NCI-H2081 (cell line): ENCODE measurements around the gene DLGAP3.
"Not testable (repeated sequence)": the region's sequence is repeated elsewhere in the genome, so short reads cannot be mapped to it uniquely, and the experiment has no call there.

Source experiments
- DNase-seq, 2 experiments: peaks; one replicate each; lab custom pipeline; 2025; lab: John Stamatoyannopoulos, UW

Gene DLGAP3, protein sequence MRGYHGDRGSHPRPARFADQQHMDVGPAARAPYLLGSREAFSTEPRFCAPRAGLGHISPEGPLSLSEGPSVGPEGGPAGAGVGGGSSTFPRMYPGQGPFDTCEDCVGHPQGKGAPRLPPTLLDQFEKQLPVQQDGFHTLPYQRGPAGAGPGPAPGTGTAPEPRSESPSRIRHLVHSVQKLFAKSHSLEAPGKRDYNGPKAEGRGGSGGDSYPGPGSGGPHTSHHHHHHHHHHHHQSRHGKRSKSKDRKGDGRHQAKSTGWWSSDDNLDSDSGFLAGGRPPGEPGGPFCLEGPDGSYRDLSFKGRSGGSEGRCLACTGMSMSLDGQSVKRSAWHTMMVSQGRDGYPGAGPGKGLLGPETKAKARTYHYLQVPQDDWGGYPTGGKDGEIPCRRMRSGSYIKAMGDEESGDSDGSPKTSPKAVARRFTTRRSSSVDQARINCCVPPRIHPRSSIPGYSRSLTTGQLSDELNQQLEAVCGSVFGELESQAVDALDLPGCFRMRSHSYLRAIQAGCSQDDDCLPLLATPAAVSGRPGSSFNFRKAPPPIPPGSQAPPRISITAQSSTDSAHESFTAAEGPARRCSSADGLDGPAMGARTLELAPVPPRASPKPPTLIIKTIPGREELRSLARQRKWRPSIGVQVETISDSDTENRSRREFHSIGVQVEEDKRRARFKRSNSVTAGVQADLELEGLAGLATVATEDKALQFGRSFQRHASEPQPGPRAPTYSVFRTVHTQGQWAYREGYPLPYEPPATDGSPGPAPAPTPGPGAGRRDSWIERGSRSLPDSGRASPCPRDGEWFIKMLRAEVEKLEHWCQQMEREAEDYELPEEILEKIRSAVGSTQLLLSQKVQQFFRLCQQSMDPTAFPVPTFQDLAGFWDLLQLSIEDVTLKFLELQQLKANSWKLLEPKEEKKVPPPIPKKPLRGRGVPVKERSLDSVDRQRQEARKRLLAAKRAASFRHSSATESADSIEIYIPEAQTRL

DNA sequence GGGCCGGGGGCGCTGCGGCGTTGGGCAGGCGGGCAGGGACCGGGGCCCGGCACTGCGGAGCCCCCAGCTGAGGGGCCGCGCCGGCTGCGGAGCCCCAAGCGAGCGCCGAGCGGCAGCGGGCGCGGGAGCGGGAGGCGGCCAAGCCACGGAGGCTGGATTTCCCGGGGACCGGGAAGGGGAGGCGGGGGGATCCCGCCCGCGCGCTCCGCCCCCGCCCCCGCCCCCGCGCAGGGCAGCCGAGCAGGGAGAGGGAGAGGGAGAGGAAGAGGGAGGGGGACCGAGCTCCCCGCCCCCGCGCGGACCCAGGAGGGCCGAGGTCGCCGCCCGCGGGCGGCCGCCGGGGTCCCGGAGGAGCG lies at the start of gene DLGAP3:
Gene DLGAP3 (minus strand): TSS at position 154 of the 356 bp plus-strand sequence. CDS start 24,267 bp downstream, outside the sequence.
- peak; percentile 53 to 69 for DNase-seq

DNA sequence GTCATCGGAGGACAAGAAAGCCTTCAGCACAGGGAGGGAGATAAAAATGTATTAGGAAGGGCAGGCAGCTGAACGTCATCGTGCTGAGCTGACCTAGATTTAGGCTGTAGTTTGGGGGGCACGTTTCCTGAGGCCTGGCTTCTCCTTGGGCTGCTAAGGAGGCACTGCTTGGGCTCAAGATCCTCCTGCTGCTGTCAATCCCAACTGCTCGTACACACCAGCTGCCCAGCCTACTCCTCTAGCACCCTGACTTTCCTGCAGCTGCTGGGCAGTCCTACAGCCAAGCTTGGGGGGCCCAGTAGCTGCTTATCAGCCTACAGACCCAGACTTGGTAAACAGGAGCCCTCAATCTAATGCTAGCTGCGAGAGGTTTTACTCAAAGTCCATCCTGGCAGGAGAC lies 49.5 kb upstream of the DLGAP3 start:
- no peak for DNase-seq

DNA sequence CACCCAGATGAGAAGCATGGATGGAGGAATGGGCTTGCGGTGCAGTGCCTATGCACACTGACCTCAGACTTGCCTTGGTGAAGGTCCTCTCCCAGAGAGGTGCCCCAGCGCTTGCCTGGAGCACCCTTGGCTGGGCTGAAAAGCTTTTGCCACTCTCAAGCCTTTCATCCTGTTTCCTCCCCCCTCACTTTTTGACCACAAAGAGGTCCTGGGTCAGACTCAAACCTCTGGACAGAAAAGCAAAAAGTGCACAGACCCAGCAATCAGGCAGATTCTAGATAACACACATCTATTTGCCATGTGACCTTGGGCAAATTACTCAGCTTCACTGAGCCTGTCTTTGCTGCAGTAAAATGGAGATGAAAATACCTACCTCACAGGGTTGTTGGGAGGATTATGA lies 48.4 kb upstream of the DLGAP3 start:
- DNase-seq: no peak

DNA sequence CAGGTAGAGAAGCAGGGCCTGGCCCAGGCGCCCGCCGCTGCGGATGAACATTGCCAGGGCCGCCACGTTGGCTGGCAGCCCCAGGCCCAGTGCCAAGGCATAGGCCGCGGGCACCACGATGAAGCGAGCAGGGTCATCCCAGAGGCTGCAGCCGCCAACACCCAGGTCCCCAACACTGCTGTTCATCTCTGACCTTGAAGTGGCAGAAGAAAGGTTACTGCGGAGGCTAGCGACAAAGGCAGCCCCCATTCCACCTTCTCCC lies 47.7 kb upstream of the DLGAP3 start:
- no peak for DNase-seq

DNA sequence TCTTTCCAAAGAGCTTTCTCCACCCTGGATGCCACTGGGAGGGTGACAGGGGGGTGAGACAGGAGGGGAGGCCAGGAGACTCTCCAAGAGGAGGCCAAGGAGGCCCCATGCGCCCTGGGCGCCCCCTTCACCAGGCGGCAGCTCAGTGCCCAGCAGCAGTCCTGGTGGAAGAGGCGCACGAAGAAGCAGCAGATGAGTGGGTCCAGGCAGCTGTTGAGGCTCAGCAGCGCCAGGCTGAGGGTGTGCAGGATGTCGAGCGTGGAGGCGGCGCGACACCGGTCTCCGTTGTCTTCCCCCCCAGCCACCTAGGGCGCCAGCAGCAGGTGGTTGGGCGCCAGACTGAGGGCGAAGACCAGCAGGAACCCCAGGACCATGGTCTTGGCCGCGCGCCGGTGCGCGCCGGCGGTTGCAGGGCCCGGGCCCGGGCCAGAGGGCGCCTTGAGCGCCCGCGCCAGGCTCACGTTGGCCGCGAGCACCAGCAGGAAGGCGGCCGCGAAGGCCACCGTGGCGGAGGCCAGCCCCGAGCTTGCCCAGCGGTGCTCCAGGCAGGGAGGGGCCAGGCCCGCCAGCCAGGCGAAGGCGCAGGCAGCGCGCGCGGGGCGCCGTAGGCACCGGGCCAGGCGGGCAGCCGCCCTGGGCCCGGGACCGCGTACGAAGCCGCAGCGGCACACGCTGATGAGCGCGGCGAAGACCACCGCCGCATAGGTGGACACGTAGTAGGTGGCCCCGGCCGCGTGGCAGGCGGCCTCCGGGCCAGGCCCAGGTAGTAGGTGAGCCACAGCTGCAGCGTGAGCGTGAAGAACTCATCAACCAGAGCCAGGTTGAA lies 47.1 kb upstream of the DLGAP3 start:
- DNase-seq: no peak

DNA sequence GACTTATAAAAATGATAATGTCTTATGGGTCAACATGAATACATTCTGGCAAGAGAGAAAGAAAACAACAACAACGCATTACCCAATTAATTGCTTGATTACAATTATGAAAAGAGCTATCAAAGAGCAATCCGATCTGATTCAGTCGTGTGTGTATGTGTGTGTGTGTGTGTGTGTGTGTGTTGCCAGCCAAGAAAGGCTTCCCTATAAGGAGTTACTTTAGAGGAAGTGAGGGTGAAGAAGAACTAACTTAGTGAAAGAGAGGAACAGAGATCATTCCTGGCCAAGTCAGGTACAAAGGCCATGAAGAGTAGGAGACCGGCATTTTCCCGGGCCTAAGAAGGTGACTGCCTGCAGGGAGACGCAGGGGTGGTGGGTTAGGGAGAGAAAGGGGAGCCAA lies 46.3 kb upstream of the DLGAP3 start:
- DNase-seq: no peak

DNA sequence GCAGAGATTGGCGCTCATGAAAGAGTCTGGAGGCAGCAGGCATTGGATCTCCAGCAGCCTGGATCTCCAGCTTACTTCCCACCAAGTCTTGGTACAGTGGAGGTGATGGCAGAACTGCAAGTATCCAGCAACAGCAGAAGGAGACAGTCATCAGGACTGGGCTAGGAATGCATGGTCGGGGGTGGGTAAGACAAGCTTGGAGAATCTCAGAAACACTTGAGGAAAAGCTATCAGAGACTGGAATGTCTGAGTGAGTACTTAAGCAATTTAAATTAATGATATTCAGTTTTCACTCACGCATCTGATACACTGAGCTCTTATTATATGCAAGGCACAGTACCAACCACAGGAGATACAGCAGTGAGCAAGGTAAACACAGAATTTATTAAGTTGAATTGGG lies 45.9 kb upstream of the DLGAP3 start:
- no peak for DNase-seq

DNA sequence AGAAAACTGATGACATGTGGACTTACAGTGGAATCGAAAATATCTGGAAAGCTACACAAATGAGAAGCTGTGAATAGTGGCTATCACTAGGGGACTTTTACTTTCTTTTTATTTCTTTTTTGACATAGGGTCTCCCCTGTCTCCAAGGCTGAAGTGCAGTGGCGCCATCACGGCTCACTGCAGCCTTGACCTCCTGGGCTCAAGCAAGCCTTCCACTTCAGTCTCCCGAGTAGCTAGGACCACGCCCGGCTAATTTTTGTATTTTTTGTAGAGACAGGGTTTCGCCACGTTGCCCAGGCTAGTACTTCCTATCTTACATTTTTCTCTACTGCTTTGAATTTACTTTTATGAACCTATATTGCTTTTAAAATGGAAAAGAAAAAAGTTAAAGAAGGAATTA lies 45.2 kb upstream of the DLGAP3 start:
- DNase-seq: no peak

DNA sequence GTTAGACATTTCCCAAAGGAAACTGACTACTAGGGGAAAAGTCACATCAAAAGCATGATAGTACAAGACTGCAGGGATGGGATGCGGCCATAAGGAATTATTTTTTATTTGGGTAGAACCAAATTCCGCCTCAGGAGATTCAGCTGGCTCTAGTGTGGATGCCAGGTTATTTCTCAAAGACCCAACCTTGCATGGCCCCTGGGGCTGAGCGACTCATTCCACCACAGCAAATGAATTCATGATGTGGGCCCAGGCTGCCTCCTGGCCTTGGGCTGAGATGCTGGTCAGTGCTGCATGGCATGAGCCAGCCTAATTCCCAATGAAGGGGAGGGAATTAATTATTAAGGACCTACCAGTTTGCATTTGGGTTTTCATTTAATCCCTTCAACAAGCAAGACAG lies 43.9 kb upstream of the DLGAP3 start:
- DNase-seq: no peak

DNA sequence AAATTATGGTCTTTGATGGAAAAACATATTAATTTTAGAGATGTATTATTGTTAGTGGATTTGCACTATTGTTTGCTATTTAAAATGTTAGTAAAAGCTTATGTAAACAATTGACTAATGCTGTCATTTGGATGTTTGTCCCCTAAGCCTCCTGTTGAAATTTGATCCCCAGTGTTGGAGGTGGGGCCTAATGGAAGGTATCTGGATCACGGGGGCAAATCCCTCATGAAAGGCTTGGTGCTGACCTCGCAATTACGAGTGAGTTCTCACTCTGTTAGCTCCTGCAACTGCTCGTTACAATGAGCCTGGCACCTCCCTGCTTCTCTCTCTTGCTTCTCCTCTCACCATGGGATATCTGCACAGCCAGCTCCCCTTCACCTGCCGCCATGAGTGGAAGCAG lies 41.4 kb upstream of the DLGAP3 start:
- no peak for DNase-seq

DNA sequence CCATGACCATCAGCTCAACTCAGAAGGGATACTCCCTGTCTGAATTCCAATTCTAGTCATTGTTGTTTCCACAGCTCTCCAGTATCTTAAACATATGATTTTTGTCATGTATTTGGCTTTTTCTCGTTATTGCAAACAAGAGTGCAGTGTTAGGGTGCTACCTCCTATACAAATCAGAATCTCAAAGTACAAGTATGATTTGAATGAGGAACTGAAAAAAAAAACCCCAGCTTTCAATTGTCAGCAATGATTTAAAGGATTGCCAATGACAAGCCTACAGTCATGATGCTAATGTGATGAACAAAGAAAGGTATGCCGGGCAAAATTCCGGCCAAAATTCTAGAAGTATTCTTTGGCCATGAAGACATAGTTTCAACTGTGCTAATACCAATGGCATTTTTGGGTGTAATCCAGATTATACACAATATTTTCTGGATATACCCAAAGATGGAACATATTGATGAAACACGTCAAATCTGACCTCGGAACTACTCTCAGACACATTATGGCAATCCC lies 40.8 kb upstream of the DLGAP3 start:
- no peak for DNase-seq

DNA sequence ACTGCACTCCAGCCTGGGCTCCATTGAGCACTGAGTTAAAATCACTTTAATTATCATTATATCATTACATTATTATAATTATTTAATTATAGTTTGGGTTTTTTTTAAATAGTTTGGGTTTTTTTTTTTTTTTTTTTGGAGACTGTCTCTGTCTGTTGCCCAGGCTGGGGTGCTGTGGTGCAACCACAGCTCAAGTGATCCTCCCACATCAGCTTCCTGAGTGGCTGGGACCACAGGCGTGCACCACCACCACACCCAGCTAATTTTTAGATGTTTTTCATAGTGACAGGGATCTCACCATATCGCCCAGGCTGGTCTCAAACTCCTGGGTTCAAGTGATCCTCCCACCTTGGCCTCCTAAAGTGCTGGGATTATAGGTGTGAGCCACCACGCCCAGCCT lies 38.8 kb upstream of the DLGAP3 start:
- not testable (repeated sequence) for DNase-seq

DNA sequence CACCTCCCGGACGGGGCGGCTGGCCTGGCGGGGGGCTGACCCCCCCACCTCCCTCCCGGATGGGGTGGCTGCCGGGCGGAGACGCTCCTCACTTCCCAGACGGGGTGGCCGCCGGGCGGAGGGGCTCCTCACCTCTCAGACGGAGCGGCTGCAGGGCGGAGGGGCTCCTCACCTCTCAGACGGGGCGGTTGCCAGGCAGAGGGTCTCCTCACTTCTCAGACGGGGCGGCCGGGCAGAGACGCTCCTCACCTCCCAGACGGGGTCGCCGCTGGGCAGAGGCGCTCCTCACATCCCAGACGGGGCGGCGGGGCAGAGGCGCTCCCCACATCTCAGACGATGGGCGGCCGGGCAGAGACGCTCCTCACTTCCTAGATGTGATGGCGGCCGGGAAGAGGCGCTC lies 38.2 kb upstream of the DLGAP3 start:
- not testable (repeated sequence) for DNase-seq

DNA sequence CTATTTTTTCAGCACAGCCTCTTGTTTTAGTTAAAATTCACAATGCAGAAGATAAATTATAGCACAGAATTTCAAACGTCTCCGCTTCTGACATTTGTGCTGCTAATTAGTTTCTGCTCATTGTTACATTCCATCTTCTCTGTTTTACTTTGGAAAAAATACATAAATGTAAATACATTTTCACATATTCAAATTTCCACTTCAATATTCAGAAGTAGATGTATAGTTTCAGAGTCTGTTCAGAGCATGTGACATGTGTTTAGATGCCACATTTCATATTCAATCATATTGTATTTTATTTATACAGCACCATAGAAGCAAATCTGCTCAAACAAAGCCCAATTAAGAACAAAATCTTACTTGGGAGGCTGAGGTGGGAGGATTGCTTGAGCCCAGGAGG lies 36.1 kb upstream of the DLGAP3 start:
- DNase-seq: no peak

DNA sequence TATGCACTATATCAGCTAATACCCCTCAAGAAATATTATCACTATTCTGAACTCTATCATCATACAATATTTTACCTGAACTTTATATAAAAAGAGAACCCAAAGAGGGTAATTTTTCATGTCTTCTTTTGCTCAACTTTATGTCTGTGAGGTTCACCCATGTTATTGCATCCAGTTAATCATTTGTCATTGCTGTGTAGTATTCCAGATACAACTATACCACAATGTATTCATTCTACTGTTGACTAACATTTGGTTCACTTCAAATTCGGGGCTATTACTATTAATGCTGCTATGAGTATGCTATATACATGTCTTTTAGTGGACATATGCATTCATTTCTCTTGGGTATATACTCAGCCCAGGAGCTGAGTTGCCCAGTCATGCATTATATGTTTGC lies 21.0 kb upstream of the DLGAP3 start:
- no peak for DNase-seq

DNA sequence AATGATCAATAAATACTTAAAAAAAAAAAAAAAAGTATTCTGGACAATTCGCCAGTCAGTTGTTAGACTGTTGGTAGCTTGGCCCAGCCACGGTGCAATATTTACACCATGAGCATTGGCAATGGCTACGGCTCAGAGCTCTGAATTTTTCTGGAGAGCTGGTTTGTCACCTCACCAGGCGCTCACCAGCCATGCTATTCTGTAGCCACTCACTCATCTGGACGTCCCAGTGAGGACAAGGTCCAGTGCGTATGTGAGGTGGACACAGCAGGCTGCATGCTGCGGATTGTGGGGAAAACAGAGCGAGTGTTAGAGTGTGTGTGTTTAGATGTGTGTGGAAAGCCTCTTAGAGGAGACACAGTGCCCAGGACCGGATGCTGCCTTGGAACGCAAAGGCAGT lies 19.3 kb upstream of the DLGAP3 start:
- DNase-seq: not testable (repeated sequence)

DNA sequence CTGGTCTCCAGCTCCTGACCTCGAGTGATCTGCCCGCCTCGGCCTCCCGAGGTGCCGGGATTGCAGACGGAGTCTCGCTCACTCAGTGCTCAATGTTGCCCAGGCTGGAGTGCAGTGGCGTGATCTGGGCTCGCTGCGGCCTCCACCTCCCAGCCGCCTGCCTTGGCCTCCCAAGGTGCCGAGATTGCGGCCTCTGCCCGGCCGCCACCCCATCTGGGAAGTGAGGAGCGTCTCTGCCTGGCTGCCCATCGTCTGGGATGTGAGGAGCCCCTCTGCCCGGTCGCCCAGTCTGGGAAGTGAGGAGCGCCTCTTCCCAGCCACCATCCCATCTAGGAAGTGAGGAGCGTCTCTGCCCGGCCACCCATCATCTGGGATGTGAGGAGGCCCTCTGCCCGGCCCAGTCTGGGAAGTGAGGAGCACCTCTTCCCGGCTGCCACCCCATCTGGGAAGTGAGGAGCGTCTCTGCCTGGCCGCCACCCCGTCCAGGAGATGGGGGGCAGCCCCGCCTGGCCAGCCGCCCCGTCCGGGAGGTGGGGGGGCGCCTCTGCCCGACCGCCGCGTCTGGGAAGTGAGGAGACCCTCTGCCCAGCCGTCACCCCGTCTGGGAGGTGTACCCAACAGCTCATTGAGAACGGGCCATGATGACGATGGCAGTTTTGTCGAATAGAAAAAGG lies 18.3 kb upstream of the DLGAP3 start:
- not testable (repeated sequence) for DNase-seq

DNA sequence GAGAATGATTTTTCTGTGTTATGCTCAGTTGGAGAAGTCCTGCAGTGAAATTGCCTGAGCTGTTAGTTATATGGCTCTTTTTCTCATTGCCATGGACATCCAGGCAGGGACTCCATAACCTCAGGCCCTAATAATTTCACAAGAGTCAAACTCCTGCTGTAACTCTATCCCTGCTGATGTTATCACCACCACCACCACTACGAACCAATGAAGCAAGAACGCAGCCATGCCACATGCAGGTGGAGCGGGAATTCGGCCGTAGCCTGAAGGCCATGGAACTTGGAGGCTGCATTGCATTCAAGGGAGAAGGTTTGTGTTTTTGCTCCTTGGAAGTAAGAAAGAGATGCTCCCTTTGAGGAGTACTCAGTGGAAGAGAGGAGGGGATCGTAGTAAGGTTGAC lies 16.8 kb upstream of the DLGAP3 start:
- DNase-seq: no peak

DNA sequence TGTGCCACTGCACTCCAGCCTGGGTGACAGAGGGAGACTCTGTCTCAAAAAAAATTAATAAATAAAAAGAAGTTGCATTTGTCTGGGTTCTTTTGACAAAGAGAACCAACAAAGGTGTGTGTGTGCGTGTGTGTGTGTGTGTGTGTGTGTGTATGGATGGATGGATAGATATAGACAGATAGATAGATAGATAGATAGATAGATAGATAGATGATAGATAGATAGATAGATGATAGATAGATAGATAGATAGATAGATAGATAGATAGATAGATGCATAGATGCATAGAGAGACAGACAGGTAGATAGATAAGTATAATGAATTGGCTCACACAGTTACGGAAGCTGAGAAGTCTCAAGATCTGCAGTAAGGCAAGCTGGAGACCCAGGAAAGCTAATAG lies 12.3 kb upstream of the DLGAP3 start:
- DNase-seq: not testable (repeated sequence)

DNA sequence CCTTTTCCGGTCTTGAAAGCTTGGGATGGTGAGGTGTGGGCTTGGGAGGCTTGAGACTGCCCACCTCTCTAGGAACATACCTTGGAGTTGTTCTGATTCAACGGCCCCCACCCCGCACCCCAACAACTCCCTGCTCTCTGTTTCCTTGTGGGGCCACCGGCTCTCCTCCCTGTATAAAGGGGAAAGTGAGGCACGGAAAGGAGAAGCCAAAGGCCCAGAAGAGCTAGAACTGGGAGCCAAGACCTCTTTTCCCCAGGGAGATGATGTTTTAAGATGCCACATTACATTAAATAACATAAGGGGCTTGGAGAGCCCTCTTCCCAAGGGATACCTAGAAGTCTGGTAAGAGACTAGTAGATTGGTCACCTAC lies 1.2 kb upstream of the DLGAP3 start:
- DNase-seq: no peak

DNA sequence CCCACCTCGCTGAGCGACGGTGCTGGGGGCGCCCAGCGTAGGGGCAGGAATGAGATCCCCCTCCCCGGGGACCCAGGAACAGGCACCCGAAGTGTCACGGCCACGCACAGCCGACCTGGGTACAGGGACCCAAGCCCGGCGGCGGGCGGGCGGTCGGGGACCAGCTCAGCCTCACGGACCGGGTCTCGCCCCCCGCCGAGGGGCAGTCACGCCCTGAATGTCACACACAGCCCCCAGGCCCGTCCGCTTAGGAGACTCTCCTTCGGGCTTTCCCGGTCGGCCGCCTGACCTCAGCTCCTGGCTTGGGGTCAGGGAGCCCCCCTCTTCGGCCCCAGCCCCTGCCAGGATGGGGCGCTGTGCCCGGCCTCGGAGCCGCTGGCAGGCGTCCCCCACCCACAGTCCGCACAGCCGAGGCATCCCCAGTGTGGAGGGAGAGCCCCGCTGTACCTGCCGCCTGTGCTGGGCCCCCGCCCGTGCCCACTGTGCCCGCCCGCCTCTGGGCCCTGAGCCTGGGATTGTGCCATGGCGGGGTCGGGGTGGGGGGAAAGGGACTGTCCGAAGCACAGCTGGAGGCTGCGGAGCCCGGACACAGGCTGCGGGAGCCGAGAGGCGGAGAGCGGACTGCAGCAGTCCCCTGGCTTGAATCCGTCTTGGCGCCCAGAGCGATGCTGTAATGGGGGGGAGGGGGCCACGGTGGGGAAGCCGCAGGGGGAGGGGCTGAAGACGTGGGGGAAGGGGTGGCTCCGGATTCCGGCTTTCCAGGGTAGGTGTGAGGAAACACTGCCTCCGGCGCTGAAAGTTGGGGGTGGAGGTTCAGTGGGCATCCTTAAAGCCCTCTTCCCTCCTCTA lies 627 bp upstream of the DLGAP3 start:
- no peak for DNase-seq
